NCI-H146 (cell line): ENCODE results near the gene CHN1.

Experiments used
- DNase-seq: peaks from one replicate; lab custom pipeline; 2025; lab: John Stamatoyannopoulos, UW

CHN1 gene, protein sequence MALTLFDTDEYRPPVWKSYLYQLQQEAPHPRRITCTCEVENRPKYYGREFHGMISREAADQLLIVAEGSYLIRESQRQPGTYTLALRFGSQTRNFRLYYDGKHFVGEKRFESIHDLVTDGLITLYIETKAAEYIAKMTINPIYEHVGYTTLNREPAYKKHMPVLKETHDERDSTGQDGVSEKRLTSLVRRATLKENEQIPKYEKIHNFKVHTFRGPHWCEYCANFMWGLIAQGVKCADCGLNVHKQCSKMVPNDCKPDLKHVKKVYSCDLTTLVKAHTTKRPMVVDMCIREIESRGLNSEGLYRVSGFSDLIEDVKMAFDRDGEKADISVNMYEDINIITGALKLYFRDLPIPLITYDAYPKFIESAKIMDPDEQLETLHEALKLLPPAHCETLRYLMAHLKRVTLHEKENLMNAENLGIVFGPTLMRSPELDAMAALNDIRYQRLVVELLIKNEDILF

DNA sequence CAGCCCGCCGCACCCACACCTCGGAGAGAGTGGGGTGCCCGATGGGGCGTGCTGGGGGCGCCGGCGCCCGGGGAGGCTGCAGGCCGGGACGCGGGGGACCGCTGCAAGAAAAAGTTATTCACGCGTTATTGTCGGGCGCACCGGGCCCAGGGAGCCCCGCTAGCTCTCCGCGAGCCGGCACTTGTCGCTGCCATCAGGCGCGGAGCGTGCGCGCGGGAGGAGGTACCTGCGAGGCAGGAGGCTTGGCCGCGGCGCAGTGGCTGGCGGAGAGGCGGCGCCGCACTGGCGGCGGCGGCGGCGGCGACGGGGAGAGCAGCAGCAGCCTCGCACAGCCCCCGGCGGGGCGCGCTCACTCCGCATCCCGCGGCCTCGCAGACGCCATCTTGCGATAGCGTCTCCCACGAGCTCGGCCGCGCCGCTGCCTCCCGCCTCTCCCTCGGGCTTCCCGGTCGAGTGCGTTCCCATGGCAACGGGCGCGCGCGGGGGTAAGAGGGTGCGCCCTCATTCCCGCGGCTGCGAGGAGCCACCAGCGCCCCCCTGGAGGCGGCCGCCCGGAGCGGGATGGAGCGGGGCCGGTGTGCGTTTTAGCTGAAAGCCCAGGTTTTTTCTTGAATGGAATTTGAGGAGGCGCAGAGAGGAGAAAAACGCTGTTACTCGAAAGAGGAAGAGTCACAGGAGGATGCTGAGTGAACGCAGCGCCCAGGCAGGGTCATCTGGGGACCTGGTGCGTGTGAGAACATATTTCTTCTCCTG, at the start of gene CHN1:
TSS of gene CHN1 (minus strand) at position 402 of the 753 bp plus-strand sequence. CDS start 469 bp downstream, outside the sequence.
- peak; percentile 90 for DNase-seq

DNA sequence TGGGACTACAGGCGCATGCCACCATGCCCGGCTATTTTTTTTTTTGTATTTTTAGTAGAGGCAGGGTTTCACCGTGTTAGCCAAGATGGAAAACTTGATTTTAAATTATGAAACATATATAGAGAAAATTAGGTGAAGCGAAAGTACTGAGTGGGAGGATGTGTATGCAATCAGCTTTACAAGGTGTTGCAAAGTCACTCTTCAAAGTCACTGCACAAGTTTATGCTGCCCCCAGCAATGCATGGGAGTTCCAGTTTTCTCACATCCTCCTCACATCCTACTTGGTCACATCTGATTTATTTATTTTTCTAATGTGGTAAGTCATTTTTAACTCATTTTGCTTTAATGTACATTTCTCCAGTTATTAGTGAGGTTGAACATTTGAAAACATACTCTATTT, 49.2 kb upstream of the CHN1 start:
- DNase-seq, result no peak

DNA sequence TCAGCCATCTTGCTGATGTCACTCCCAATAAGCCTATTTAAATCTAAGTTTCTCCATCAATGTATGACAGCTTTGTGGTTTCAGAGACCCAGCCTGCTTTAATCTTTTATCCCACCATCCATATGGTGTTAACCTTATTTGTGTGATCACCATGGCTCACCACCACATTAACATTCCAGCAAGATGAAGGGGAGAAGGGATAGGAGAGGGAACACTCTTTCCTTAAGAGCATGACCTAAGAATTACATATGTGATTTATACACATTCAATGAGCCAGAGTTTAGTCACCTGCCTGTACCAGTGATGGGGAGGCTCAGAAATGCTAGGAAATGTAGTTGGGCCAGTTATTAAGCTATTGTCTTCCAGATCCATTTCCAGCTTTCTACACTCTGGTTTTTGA, 44.5 kb upstream of the CHN1 start:
- DNase-seq, result no peak

DNA sequence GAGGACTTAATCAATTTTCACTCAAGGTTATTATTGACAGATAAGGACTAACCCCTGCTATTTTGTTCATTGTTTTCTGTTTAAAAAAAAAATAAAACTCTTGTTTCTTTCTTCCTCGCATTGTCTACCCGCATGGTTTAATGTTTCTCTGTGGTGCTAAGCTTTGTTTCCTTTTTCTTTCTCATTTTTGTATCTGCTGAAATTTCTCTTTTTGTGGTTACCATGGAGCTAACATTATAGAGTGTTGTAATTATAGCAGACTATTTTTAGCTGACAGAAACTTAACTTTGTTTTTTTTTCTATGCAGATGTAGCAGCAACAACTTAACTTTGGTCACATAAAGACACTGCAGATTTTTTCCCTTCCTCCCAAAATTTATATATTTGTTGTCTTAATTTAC, 43.1 kb upstream of the CHN1 start:
- no peak for DNase-seq

DNA sequence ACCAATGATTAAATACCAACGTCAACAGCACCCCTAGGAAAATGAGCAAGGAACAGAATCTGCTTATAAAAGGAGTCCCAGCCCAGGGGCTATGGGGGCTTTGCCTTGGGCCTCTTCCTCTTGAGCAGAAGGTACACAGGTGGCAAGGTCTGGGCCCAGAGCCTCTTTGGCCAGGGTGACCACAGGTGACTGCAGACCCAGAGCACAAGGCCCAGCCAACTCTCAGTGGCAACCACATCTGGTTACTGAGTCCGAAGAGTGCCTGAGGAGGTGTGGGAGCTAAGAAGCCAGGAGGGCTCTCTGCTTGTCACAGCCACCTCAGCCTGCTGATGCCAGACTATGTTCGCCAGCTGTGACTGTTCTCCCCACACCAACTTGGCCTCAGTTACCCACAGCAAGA, 34.3 kb upstream of the CHN1 start:
- no peak for DNase-seq

DNA sequence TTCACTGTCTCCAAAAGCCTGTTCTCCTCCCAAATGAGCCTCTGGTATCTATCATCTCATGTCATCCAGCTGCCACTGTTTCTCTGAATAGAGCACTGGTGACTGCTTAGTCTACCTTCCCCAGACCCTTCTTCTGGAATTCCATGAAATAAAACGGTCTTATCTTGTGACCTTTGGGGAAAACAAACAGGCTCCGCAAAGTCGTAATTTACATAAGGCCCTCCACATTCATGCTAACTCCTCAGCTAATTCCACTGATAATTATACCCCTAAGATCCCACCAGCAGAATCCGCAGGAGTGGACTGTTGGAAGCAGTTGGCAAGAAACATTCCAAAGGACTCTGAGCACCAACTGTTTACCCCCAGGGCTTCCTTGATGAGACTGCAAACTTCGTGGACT, 33.9 kb upstream of the CHN1 start:
- DNase-seq, result no peak

DNA sequence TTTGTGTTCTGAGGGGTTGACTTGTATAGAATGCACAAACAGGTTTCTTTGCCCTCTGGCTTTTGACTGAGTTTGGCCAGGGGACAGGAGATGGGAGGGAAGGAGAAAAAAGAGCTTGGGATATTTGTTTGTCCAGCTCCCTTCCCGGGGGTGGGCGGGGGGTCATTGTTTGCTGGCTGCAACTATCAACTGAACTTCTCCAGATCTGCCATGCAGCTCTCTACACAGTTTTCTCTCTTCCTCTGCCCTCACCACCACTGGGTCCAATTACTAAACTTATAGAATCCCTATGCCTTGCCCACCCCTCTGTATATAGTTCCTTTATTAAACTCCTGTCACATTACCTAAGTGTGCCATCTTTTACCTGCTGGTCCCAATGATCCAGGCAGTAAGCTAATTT, 32.8 kb upstream of the CHN1 start:
- no peak for DNase-seq

DNA sequence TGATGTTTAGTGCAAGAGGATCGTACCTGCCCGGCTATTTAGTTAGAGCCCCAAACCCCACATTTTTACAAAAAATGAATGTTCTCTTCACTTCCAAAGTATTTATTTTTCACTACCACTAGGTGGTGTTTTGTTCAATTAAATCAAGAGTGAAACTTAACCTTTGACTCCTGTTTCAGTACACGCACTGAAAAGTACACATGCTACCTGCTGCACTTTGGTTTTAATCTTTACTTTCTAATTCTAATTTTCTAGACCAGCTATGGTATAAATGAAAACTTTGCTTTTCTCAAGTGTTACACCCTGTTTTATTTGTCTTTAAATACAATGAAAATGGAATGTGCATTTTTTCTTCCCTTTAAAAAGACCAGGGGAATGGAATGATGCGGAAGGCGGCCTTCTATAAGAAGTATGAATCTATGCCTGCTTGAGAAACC, 31.4 kb upstream of the CHN1 start:
- DNase-seq, result peak; percentile 2

DNA sequence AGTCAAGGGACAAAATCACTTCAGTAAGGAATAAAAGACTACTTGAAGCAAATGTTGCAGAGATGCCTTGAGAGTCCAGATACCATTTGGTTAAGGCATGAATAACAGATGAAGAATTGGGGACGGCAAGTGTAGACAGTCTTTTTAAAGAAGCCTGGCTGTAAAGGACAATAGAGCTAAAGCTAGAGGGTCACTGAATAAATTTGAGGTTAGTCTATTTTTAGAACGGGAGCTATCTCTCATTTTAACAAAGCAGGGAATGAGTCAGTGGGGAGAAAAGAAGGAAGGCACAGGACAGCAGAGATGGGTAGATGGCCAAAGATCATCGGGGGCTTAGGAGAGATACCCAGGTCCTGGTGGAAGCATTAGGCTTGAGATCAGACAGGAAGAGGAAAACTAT, 30.6 kb upstream of the CHN1 start:
- no peak for DNase-seq

DNA sequence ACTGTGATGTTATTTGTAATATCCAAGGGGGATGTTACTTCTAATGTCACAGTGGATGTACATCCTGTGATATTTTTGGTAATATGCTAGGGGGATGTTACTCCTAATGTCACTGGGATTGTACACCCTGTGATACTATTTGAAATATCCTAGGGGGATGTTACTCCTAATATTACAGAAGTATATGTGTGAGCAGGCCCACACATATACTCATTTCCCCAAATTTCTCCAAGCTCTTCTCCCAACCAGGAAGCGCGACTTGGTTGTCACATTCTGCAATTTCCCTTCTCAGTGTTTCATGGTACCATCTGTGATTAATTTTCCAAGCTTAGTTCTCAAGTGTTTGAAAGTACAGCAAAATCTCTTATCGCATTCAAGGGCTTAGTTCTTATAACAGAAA, 29.5 kb upstream of the CHN1 start:
- DNase-seq, result no peak

DNA sequence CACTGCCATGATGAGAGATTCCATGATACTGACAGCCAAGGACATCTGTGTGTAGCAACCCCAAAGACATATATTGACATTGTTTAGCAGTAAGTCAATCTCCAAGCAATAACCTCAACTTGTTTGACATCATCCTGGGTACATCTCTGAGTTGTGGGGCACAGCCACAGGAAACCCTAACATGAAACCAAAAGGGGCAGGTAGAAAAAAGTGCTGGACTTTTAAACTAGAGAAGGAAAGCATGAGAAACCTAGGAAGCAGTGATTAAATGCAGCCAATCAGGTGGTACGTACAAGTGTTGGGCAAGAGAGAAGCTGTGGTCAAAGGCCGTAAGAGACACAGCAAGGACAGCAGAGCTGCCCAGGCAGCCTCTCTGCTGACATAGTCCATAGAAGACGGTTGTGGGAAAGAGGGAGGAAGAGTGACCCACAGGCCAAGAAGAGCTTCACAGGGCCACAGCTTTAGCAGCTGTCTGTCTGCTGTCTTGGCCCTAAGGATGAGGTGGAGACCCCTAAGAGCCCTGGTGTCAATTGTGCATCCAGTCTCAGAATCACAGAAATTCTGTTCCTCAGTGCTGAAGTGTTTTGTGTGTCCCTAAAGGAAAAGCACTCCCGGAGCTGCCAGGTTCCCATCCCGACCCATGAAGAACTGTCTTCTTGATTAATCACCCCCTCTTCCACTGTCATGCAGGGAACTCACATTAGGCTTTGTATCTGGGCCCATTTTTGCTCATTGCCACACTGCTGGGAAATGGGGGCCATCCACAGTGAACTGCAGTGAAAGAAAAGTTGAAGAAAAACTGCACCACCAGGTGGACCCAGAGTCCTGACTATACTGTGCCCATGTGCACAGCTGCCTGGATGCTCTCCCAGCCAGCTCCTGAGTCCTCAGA, 25.4 kb upstream of the CHN1 start:
- no peak for DNase-seq

DNA sequence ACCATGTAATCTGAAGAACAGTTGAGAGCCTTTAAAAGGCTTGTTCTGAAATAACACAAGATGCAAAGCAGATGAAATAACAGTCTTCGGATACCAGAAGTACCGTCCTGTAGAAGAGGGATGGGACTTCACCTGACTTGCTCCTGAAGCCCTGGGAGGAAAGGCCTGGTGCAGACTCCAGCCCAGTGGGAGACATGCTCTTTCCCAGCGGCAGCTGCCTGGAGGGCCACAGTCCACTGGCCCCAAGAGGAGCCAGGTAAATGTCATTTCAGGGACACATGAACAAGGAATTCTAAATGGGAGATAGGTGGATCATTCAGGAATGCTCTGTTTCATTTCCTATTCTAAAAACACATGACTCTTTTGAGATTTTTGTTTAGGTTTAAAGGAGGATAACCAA, 22.6 kb upstream of the CHN1 start:
- no peak for DNase-seq

DNA sequence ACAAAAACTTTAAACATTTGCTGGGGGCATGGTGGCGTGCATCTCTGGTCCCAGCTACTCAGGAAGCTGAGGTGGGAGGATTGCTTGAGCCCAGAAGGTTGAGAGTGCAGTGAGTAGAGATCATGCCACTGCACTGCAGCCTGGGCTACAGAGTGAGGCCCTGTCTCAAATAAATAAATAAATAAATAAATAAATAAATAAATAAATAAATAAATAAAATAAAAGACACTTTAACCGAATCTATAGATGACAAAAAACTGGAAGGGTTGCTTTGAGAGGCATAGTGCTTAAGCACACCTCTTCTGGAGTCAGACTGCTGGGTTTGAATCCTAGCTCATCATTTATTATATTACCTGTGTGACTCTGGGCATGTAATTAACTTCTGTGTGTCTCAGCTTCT, 21.2 kb upstream of the CHN1 start:
- no peak for DNase-seq

DNA sequence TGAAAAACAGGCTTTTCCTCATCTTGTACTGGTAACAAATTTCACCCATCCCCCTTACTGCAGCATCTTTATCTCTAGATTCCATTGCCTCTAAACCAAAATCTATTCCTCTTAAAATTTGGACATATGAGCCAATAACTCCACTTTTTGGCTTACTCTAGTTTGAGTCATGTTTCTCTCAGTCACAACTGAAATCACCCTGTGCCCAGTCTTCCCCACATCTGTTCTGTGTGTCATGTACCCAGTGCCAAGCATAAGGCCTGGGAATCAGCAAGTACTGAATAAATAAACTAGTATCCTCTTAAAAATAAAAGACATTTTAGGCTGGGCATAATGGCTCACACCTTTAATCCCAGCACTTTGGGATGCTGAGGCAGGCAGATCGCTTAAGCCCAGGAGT, 20.8 kb upstream of the CHN1 start:
- no peak for DNase-seq

DNA sequence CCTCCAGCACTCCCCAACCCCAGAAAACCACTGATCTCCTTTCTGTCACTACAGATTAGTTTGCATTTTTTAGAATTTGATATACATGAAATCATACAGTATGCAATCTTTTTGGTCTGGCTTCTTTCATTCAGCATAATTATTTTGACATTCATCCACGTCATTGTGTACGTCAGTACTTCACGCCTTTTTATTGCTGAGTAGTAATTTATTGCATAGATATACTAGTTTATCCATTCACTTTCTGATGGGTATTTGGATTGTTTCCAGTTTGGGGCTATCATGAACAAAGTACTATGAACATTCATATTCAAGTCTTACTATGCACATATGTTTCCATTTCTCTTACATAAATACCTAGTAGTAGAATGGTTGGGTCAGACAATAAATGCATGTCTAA, 20.1 kb upstream of the CHN1 start:
- DNase-seq, result no peak

DNA sequence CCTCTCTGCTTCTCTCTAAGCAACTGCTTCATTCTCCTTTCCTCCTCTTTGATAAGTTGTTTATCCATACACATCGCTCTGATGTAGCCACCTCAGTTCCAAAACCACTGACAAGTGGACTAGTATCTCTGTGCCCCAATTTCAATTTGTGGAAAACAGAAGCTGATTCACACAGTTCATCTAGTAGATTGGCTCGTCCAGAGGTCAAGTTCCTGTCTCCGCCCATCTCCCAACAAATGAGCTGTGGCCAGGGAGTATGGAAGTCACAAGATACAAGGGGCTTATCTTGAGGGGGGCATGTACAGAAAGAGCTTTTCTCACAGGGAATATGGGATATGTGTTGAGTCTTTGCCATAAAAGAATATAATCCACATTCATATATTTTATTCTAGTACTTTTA, 17.7 kb upstream of the CHN1 start:
- DNase-seq, result no peak

DNA sequence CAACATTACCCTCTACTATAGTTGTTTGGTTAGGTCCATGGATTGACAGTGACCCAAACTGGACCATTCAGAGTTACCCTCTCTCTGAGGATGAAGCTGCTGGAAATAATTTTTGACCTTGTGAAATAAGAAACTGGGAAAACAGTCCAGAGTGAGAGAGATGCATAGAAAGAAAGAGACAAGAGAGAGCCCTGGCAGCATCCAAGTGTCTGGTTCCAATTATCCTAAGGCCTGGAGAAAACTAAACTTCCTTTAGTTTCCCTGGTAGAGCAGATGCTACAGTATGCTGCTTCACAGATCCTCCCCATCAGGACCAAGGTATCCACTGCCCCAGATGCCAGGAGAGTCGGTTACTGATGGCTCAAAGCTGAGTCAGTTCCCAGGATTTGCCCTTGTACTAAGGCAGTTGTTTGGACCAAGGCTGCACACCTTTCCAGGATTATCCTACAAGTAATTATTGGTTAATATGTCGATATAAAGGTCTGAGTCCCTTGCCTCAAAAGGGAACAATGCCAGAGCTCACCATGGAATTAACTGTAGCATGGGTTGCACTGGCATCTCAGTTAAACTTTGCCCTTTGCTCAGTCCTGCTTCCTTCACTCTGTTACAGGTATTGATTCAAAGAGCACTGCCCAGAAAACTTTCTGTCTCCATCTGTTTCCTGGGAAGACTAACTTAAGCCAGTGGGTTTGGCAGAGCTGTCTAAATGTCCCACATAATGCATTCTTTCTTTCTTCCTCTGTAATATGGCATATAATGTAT, 14.6 kb upstream of the CHN1 start:
- no peak for DNase-seq

DNA sequence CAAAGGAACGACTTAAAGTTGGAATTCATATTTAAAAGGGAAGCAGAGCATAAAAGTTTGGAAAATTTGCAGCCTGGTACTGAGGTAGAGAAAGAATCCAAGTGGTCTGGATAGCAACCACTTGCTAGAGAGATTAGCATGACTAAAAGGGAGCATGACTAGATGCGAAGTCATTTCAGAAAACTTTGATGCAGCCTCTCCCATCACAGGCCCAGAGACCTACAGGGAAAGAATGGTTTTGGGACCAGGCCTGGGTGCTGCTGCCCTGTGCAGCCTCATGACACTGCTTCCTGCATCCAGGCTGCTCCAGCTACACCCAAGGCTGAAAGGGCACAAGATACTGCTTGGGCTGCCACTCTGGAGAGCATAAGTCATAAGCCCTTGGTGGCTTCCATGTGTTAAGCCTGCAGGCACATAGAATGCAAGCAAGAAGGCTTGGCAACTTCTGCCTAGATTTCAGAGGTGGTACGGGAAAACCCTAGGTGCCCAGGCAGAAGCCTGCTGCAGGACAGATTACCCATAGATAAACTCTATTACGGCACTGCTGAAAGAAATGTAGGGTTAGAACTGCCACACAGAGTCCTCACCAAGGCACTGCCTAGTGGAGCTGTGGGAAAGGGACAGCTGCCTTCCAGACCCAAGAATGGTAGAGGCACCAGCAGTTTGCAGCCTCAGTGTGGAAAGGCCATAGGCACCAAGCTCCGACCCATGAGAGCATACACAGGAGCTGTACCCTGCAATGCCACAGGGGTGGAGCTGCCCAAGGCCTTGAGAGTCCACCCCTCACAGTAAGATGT, 12.6 kb upstream of the CHN1 start:
- DNase-seq, result no peak

DNA sequence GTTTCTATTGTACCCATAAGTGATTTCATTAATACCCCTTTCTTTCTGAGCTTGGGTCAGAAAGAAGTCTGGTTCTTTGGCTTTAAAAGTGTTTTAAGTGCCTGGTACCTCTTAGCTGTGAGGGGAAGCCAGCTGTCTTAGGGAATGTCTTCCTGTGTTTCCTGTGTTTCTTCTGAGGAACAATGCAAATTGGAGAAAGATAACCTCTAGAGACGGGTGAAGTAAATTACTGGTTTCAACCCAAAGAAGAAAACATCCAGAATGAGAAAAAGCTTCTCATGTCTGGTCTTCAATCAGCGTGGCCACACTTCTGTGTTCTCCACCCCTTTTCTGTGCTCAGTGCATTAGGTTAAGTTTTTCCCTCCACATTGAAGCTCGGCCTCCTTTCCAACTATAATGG, 10.2 kb upstream of the CHN1 start:
- no peak for DNase-seq

DNA sequence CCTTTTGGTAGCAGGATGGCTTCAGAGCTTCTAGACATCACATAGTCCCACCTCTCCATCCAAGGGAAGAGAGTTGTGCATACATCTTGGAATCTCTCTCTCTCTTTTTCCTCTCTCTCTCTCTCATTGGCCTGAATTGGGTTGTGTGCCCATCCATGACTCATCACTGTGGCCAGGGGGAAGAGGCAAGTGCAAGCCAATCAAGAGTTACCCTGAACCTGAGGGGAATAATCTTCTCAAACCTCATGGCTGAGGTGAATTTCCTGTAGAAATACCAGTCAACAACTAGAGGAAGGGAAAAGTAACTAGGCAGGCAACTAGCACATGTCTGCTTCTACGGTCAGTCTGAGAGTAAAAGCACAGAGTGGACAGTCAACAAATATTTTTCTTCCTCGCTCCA, 7.3 kb upstream of the CHN1 start:
- DNase-seq, result no peak

DNA sequence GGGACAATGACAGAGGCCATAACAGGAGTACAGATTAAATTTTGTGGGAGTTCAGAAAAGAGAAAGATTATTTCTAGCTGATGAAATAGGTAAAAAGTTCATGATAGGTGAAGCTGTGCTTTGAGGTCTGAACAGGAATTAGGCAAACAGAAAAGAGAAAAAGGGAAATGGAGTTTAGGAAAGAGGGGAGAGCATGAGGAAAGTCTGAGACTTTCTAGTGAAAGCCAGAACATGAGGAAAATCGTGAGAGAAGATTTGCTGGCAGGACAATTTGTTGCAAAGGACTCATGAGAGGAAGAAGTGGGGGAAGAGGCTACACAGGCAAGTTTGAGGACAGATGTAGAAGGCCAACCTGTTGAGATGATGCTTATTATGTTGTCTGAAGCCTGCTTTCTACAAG, 6.3 kb upstream of the CHN1 start:
- DNase-seq, result no peak
